ENCODE measurements around the gene GCK.
"Not testable (repeated sequence)": the region's sequence is repeated elsewhere in the genome, so short reads cannot be mapped to it uniquely, and the experiment has no call there.

The GCK gene

GRCh38 chr7:44141221-44141850 lies 47.9 kb downstream of the GCK start, which contains the start of gene MYL7:
Gene MYL7, minus strand, starts transcription at chr7:44141332. Its CDS starts 27 bp downstream, at chr7:44141305.
- no peak for DNase-seq (ENCODE audit: low read depth)

- DNase-seq (ENCODE audit: low read depth), result no peak
Measured at GRCh38 chr7:44140341-44140740, 48.9 kb downstream of the GCK start.

GRCh38 chr7:44139311-44140010 lies 49.8 kb downstream of the GCK start:
- no peak for DNase-seq (ENCODE audit: low read depth)

GRCh38 chr7:44138698-44139097 lies 50.5 kb downstream of the GCK start:
- no peak for DNase-seq (ENCODE audit: low read depth)

- no peak for DNase-seq (ENCODE audit: low read depth)
Measured at GRCh38 chr7:44136731-44137130, 52.5 kb downstream of the GCK start.

DNA sequence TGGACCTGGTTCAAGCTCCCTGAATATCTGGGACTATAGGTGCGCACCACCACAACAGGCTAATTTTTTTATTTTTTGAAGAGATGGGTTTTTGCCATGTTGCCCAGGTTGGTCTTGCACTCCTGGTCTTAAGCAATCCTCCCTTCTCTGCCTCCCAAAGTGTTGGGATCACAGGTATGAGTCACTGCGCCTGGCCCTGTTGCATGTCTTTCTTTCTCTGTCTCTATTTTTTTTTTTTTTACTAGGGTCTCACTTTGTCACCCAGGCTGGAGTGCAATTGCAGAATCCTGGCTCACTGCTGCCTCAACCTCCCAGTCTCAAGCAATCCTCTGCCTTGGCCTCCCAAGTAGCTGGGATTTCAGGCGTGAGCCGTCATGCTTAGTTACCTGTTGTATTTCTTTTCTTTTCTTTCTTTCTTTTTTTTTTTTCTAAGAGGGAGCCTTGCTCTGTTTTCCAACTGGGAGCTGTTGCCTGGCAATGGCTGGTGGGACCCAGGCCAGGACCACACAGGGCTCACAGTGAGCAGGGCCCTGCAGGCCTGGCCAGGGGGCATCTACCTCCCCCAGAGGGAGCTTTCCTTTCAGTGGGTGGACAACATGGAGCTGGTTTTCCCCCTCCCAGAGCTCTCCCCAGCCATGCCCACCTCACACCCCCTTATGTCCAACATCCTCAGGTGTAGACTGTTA lies 54.2 kb downstream of the GCK start:
- DNase-seq (ENCODE audit: low read depth), result no peak

- DNase-seq (ENCODE audit: low read depth), result no peak
Measured at GRCh38 chr7:44133295-44133694, 55.9 kb downstream of the GCK start.

GRCh38 chr7:44132039-44132438 lies 57.2 kb downstream of the GCK start:
- DNase-seq (ENCODE audit: low read depth), result no peak

DNA sequence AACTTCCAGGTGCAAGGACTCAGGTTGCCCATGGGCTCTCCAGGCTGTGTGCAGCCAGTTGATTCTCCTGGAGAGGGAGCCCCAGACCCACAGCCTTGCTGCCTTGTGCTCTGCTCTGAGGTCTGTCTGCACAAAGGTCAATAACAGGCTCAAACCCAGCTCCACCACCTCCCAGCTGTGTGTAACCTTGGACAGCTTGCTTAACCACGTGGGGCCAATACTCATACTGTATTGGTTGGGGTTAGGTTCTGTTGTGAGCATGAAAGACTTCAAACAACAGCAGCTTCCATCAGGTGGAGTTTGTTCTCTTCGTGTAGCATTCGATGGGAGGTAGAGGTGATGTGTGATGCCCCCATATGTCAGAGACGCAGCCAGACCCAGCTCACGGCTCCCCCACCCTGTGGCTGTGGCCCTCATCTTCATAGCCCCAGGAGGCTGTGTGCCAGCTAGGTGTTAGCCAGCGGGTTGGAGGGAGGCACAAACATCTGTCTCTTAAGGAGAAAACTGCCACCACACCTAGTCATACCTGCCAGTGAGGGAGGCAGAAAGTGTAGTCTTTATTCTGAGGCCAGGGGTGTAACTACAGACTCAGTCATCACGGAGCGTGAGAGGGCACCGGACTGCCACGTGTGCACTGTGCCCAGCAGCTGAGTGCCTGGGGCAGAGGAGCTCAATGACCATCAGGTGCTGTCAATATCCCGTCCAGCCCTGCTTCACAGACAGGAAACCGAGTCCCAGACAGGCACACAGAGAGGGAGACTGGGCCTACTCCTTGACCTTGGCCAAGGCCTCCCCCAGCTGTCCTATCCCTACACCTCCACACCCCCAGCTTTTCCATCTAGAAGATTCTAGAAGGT lies 57.8 kb downstream of the GCK start:
- DNase-seq (ENCODE audit: low read depth), result no peak

DNA sequence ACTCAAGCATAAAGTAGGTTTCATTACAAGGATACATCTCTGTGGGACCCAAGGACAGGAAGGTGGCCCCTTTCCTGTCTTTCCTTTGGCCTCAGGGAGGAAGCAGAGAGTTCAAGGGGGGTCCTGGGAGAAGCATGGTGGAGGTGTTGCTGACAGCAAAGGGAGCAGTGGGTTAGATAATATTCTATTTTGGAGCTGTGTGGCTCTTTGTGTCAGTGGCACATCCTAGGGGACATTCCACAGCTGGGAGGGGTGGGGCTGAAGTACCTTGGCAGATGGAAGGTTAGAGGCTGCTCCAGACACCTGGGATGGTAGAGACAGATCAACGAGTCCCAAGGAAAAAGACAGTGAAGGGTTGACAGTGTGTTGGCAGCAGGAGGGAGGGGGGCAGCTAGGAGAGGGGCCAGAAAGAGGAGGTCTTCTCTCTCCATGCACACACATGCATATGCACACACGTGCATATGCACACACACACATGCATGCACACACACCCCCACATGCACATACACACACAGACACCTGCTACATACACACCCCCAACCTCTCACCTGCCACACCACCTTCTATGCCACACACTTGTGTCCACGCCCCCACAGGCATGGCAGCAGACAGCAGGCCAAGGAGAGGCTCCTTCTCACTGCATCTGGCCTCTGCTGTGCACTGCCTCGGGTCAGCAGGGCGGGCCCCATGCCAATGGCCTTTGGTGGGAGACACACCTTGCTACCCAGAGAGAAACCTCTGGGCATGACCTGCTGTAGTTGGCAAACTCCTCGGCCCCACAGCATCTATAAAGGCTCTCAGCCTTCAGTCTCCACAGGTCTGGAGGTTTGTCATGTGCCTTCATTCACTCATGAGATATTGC lies 60.3 kb downstream of the GCK start:
- no peak for DNase-seq (ENCODE audit: low read depth)

DNA sequence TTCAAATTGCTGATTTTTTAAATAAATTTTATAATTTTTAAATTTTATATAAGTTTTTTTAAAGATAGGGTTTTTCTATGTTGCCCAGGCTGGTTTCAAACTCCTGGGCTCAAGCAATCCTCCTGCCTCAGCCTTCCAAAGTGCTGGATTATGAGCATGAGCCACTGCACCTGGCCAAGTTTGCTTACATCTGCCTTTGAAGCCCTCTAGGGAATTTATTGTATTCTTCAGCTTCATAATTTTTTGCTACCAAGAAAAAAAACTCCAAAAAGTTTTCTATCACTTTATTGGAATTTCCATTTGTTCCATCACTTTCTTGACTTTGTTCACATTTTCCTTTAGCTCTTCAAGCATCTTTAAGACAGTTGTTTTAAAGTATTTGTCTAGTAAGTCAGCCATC lies 62.1 kb downstream of the GCK start:
- no peak for DNase-seq (ENCODE audit: low read depth)

GRCh38 chr7:44126574-44126973 lies 62.7 kb downstream of the GCK start:
- not testable (repeated sequence) for DNase-seq (ENCODE audit: low read depth)

DNA sequence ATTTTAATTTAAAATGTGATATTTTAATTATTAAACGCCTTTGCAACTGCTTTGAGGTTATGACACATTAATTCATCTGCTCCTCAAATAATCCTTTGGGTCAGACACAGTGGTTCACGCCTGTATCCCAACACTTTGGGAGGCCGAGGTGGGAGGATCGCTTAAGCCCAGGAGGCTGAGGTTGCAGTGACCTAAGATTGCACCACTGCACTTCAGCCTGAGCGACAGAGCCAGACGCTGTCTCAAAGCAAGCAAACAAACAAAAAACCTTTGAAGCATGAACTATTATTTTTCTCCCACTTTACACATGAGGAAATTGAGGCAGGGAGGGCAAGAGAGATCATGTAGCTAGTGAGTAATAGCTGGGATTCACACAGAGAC lies 64.4 kb downstream of the GCK start:
- DNase-seq (ENCODE audit: low read depth), result no peak

DNA sequence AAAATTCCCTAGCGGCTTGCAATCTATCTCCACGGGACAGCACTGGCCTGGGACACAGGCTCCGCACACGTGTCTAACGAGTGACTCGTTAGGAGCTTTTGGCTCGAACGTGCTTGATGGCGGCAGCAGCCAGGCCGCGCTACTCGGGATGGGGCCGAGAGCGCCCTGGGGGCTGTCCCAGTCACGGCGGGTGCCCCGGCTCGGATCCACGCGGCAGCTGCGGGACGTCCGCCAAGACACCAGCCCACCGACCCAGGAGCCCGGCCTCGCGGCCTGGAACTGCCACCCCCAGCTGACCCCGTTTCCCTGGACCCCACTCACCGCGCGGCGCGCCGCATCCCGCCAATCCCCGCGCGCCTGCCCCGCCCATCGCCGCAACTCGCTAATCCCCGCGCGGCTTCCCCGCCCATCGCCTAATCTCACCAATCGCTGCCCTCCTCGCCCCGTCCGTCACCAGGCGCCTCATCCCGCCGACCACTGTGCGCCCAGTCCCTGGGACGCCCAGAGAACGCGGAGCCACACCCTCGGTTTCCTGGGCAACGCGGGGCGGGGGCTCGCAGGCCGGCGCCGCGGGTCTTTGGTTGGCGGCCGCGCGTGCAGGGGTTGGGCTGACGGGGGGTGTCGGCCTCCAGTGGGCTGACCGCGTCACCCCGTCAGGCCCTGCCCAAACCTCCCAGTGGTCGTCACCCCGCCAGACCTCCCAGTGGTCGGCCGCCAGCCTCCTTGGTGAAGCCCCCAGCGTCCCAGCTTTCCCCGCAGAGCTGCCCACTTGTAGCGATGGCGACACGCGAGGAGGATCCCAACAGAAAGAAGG lies 65.8 kb downstream of the GCK start, which contains the start of gene POLD2:
Gene POLD2 (minus strand): TSS at position 359 of the 814 bp plus-strand sequence. CDS start 1,495 bp downstream, outside the sequence.
- DNase-seq (ENCODE audit: low read depth), result peak; percentile 90

DNA sequence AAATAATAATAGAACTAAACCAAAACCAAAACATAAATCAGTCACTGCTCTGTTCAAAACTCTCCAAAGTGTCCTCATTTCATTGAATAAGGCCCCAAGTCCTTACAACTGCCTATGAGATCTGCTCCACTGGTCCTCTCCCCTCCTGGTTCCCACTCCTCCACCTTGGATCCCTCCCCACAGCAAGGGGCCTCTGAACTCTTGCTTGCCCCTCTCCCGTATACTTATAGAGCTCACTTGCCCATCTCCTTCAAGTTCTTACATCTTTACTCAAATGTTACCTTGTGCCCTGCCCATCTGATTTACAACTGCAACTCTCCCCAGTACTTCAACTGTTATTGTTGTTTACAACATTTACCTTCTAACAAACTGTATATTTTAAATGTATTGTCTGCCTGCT lies 66.7 kb downstream of the GCK start:
- DNase-seq (ENCODE audit: low read depth), result no peak

DNA sequence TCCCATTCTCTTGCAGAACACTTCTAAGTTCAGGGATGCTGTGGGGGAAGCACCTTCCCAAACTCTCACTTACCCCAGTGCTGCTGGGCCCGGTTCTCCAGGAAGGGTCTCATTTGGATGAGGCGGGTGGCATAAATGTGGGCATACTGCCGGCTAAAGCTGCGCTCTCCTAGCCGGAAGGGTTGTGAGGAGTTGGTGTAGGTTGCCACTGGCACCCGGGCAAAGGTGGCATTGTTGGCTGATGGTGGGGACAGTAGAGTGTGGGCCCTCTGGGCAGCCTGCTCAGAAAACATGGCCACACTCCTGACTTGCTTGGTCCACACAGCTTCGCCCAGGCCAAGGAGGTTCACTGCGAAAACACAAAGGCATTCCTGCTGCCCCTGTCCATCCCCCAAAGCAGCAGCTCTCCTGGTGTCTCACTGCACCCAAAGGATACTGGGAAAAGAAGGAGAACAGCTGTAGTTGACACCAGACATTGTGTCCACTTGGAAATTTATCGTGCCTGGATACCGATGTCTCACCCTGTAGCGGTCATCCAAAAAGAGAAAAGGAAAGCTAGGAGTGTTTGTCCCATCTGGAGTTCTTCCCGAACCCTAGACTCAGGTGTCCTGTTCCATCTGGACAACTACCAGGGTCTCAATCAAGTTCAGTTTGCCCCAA lies 67.3 kb downstream of the GCK start:
- DNase-seq (ENCODE audit: low read depth), result no peak

DNA sequence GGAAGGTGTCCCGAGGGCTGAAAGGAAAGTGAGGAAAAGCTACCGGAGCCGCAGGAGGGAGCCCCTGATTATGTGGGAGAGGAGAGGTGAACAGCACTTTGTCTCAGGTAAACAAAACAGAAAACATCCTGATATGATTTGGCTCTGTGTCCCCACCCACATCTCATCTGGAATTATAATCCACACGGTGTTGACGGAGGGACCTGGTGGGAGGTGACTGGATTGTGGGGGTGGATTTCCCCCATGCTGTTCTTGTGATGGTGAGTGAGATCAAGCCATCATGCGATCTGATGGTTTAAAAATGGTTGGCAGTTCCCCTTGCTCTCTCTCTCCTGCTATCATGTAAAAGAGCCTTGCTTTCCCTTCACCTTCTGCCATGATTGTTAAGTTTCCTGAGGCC lies 68.8 kb downstream of the GCK start:
- DNase-seq (ENCODE audit: low read depth), result no peak

DNA sequence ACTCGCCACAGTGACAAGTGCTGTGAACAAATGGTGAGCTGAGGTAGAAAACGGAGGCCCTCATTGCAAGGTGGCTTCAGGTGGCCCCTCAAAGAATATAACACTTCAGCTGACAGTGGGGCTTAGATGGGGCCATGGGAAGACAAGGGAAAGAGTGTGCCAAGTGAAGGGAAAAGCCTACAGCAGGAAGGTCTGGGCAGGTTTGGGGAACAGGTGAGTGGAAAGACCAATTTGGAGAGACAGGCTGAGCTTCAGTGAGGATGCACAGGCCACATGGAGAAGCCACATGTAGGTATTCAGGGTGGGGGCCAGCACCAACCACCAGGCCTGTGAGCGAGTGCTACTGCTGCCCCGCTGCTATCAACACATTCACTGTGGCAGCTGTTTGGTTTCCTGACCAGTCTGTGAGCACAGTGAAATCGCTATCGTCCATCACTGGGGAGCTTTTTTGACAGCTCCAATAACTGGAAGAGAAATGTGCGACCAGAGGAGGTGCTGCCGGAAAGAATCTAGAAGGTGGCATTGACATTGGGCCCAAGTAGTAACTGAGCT lies 69.3 kb downstream of the GCK start:
- DNase-seq (ENCODE audit: low read depth), result no peak

GRCh38 chr7:44117801-44118429 lies 71.3 kb downstream of the GCK start:
- no peak for DNase-seq (ENCODE audit: low read depth)
